CD4-positive, alpha-beta T cell treated with Interferon gamma for 1 hour (primary cell): Measurements from ENCODE around the gene TCF7L2.

ENCODE experiments used
- DNase-seq: peaks from one replicate; pipeline ENCODE4 v3.0.0-alpha.2; 2020

Gene TCF7L2

DNA sequence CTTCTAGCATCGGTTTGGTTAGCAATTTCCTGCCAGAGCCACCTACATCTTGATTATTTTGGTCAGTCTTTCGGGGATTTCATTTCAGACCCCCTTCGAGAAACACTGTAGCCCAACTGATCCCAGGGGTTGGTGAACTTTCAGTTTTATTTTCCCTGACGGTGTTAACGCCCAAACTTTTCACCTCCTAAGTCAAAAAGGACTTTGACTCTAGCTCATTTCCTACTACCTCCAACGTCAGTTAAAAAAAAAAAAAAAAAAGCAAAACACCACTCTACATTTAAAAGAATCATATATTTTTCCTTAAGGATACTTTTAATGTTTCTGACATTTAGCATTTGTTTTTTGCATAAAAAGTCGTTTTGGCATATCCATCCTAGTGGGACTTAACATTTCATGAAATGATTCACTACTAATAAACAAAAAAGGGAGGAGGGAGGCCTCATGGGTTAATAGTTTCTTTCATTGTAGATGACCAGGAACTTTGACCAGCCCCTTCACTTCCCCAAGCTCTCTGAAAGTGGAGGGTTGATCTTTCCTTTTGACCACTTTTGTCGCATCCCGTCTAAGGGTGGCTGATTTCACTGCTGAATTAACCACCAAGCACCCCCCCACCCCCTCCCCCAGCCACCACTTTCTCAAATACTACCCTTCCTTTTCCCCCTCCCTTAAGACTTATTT is 764 bp upstream of the TCF7L2 start:
- DNase-seq = no peak

GRCh38 chr10:112950714-112951358 is 789 bp downstream of the TCF7L2 start:
- peak; percentile 5 for DNase-seq

- DNase-seq = peak; percentile 55
Measured at GRCh38 chr10:112951359-112952281, 1.6 kb downstream of the TCF7L2 start.

DNA sequence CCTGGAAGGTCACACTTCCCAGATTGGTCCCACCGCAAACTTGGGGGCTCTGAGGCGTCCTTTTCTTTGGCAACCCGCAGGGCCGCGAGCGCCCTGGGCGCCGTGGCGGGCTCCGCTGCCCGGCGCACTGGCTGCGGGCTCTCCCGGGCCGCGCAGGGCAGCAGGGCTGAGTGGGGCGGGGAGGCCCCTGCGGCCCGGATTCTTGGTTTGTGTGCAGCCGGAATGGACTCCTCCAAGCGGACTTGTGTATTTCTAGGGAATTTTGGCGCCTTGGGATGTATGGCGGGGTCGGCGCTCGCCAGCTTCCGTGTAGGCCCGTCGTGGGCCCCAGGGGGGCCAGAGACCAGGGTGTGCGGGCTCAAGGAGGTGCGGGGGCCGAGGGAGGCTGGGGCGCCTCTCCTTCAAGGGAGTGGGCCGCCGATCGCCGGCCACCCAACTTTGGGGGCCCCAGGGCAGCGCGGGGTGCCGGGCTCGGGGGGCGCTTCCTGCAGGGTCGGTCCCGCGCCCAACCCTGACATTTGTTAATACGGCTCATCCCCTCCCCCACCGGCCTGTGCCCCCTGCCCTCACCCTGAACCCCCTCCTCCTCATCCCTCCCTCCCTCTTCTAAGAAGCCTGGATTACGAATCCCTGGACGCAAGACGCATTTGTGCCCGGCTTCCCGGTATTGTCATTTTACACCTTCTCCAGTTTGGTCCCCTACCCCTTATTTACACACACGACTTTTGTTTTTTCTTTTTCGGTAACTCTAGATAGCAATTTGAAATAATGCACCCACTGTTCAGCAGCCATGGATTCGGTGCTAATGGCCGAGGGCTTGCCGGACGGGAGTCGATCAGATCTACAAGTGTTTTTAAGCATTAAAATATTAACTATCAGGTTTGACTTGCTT is 2.5 kb downstream of the TCF7L2 start:
- DNase-seq = no peak

DNA sequence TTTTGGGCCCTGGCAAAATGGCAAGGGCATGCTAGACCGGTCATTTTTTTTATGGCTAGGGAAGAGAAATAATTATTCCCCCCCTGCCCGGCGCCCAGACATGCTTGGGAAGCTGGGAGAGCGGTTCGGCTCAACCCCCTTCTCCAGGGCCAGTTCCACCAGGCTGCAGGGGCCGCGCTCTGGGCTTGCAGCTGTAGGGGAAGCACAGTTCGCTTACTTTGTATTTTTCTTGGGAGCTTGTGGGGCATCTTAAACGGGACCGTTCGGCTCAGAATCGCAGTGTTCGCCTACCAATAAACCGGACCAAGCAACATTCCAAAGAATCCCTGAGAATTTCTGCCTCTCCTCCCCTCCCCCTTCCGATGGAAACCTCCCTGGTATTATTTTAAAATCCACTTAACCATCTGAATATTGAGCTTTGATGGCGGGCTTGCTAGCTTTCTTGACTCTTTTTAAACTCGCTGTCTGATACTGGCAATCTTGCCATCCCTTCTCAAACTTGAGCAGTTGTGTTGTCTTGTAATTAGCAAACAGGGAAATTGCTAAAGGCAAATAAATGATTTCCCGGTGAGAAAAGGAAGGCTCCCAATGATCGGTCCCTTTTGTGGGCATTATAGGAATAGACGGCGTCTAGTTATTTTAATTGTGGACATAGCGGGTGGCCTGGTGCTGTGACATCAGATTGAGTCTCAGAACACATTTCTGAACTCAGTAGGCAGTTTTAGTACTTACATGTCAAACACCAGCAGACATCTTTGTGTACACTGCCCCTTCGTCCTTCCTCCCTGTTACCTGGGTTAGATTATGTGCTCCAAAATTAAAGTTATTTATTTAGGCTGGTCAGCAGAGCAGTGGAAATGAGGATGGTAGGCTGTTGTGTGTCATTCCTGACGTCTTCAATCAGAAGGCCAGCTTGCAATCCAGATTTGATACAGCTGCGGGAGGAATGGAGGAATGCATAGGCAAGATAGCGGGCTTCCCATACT is 3.4 kb downstream of the TCF7L2 start:
- no peak for DNase-seq

DNA sequence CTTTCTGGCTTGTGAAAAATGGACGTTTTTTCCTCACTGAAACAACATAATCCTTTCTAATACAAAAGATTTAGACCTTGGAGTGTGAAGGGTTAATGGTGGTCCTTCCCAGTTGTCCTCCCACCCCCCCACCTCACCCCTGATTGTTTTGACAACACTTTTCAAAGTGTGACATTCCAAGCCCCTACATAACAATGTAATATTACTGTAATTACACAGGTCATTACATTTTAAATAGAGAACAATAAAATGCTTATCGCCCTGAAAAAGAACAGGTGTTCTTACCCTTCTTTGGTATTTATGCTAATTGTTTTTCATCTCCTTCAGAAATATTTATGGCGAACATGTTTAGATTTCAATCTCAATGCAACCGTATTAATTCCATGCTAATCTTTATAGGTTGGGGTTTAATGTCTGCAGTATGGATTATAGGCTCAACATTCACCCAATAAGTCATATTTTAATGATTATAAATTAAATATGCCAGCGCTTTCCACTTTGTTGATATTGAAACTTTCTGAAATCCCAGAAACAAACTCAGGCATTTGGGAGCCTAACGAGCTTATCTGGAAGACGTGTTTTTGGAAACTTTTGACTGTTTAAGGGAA is 5.0 kb downstream of the TCF7L2 start:
- no peak for DNase-seq

DNA sequence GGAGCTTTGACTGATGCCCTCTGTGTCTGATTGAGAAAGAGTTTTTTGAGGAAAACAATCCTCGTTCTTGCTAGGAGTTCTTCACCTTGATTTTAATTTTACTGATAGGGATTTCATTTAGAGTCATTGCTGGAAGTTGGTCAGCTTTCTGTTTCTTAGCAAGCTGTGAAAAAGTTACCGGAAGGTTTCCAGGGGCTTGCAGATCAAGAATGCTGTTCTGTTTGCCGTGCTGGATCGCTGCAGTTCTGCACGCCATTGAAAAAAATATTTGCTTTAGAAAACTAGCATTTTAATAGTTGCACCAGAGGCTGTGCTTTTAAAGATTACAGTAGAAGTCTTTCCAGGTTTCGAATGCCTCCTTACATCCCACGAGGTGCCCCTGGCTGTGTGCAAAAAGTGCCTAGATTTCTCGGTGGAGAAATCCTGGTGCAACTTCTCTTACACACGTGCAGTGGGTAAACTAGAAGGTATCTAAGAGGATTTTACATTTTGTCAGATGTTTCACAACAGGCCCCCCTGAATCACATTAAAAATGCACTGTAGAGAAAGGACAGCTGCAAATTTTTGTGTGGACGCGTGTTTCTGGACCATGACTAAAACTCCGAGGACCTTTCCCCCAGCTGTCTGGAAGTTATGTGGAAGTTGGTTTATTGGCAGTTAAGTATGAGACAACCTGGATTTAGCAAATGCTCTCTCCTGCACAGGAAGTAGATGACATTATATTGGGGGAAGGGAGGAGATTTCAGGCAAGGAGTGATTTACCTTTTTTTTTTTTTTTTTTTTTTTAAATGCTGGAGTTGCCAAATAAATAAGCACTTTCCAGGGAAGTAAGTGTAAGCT is 5.8 kb downstream of the TCF7L2 start:
- DNase-seq = no peak

DNA sequence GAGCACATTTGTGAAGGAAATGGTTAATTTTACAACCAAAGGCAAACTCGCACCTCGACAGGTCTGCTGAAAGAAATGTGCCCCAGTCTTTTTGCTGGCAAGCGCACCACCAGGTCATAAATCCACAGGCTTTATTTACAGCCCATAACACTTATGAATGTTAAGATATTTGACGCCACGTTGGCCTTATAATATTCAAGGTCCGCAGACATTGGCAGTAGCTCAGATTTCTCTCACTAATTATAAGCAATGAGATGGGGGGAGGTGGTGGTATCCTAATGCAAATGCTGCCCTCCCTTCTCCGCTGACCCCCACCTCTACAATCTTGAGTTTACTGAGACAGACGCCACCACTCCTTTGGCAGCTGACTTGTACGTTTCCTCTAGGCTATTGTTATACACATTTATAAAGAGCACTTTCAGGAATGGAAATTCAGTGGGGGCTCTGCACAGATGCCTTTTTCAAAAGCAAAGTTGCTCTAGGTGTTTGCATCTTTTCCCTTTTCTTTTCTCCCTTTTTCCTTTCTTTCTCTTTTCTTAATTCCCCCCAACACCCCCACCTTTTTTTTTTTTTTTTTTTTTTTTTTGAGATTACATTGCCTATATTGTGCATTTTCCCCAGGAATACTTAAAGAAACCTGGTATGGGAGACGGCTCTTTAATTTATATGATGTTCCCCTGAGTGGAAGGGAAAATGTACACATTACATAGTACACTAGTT is 6.7 kb downstream of the TCF7L2 start:
- no peak for DNase-seq

DNA sequence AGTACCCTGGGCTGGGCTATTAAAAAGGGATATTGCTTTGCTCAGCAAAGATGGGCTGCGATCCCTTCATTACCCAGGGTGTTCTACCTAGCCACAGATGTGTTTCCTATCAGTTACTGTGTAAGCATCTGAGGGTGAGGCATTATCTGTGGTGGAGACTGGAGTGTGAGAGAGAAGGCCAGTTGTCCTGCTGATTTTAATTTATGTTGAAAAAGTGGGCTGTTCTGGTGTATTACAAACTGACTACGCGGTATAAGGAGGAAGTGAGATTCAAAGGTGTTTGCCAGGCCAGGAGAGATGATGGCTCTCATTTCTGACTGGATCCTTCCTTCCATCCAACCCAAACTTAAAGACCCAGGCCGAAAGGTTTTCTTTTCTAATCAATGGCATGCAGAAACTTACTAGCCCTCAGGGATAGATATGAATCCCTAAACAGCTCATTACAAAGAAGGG is 7.6 kb downstream of the TCF7L2 start:
- DNase-seq = no peak

DNA sequence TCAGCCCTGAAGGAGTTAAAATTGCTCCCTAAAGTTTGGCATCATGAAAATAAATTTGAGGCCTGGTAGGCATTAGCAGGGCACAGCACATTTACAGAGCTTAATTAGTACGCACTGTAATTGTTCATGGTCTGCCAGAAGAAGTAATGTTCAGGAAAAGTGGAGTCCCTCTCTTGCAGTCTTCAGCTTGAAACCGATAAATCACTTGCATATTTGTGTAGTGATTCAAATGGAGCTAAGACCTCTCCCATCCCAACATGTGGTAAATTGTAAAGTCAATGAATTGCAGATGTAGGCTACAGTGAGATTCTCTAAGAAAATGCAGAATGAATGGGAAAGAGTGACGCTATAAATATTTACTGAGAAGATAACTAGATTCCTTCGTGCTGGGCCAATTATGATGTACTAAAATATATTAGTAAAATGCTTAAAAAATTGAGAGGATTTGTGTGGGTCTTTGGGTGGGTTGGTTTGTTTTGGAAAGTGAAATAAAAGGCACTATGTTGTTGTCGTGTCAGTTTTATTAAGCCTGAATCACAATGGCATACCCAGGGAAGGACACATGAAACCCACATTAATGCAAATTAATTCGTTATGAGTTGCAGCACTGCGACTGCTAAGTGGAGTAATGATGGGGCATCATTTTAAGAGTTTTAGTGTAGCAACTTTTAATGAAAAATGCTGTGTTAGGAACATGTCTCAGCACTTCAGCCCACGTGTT is 8.4 kb downstream of the TCF7L2 start:
- DNase-seq = no peak

DNA sequence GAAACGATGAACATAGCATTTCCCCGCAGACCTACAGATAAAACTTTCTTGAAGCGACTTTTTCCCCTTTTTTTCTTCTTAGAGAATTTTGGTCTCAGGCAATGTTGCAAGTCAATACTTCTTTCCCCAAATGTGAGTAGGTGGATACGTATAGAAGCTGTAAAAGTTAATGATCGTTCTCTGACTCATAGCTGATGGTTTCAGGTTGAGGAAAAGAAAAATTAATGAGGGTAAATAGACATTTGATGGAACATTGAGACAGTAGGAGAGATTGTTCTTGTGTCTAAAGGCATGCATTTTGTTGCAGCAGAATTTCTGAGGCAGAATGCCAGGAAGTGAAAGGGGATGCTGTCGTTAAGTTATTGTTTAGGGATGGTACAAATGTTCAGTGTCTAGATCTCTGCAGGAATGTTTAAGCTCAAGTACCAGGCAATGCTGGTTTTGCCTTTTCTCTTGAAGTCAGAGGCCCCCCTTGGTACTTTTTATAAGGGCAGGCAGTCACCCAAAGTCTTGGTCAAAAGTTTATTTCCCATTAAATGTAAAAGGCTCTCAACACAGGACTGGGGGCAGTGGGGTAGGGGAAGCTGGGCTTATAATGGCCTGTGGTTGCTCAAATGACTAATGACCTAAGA is 9.3 kb downstream of the TCF7L2 start:
- no peak for DNase-seq

GRCh38 chr10:112960151-112960681 is 10.2 kb downstream of the TCF7L2 start:
- DNase-seq = no peak

DNA sequence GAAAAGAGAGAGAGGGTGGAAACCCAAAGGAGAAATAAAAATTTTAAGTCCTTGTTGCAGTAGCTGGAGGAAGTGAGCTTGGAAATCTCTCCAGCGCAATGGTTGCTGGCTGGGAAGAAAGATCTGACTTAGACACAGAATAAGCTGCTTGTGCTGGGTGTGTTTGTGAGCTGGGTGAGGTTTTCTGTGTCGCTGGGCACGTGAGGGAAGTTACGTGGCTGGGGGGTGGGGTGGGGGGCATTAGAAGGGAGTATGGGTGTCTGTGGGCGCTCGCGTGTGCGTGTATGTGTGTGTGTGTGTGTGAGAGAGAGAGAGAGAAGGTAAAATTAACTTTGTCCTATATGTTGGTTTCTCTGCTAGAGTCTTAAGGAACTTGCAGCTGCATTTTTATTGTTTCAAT is 11.6 kb downstream of the TCF7L2 start:
- DNase-seq = no peak

GRCh38 chr10:112962343-112962742 is 12.3 kb downstream of the TCF7L2 start:
- DNase-seq = no peak

- DNase-seq = no peak
Measured at GRCh38 chr10:112963835-112964234, 13.8 kb downstream of the TCF7L2 start.

- DNase-seq = no peak
Measured at GRCh38 chr10:112964482-112964881, 14.4 kb downstream of the TCF7L2 start.

DNA sequence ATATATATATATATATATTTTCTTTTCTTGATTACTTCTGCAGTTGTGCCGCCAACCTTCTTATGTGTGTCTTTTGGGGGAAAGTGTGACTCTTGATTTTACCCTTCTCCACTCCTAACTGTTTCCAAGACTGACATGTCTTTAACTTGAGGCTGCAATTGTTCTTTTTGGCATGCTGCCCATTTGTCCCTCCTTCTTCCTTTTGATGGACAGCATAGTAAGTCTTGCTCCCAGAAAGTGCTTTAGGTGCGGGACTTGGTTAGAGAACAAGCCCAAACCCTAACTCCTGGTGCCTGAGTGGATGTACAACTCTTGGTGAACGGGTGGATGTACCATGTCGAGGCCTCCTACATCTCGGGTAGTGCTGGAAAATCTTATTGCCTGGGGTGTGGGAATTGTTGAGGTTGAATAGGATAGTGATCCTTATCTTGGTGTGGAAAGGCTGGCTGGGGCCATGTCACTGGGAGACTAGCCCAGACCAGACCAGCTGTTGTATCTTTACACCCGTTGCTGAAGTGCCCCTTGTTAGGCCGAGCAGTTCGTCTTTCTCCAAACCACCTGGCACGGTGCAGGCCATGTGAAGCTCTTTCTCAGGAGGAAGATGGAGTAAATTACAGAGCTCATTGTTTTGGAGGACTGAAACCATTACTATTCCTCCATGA is 16.3 kb downstream of the TCF7L2 start:
- DNase-seq = no peak
